Measurements from ENCODE around the gene UCKL1.

UCKL1 gene

GRCh38 chr20:64001607-64002011, 45.4 kb upstream of the UCKL1 start:
- 0 out of 2 replicates have a peak, but pooled peaks cover 4% of the 10 kb centered on the region for H3F3A ChIP-seq (ENCODE audit: insufficient read depth)
- no peak for TF ChIP-seq CTCF (IDR thresholded peaks at IDR 0.05; ENCODE audit: insufficient read depth, low read length, poor library complexity, severe bottlenecking)
- TF ChIP-seq EZH2phosphoT487 (conservative IDR thresholded peaks at IDR 0.05; ENCODE audit: low read length): no peak
- 0 out of 2 replicates have a peak, but pooled peaks cover 9% of the 10 kb centered on the region for H3K36me3 ChIP-seq (ENCODE audit: low read length)
- H2AFZ ChIP-seq (ENCODE audit: low read depth, low read length, severe bottlenecking): no peak overlapping the region
- H3K9ac ChIP-seq (ENCODE audit: low read length): no peak overlapping the region
- no peak overlapping the region for H3K27ac ChIP-seq (ENCODE audit: low read depth, low read length)
- H3K9me2 ChIP-seq (replicated peaks; ENCODE audit: insufficient read depth, low read length): no peaks in the 10 kb centered on the region
- H4K20me1 ChIP-seq (ENCODE audit: low read depth, low read length): no peaks in the 10 kb centered on the region
- no peaks in the 10 kb centered on the region for H3K9me3 ChIP-seq (ENCODE audit: insufficient read depth, low read length)
- no peaks in the 10 kb centered on the region for H3K27me3 ChIP-seq (ENCODE audit: low read length)
- no peak overlapping the region for H3K4me2 ChIP-seq (ENCODE audit: low read depth, low read length, poor library complexity, severe bottlenecking)
- H3K79me2 ChIP-seq (ENCODE audit: insufficient read depth, low read length): no peaks in the 10 kb centered on the region
- H3K4me3 ChIP-seq (ENCODE audit: insufficient read depth, low read length, poor library complexity, severe bottlenecking): no peak overlapping the region

- no peaks in the 10 kb centered on the region for H3K79me2 ChIP-seq (ENCODE audit: insufficient read depth, low read length)
- TF ChIP-seq CTCF (IDR thresholded peaks at IDR 0.05; ENCODE audit: insufficient read depth, low read length, poor library complexity, severe bottlenecking): no peak
- TF ChIP-seq EZH2phosphoT487 (conservative IDR thresholded peaks at IDR 0.05; ENCODE audit: low read length): no peak
- no peak overlapping the region for H3K4me2 ChIP-seq (ENCODE audit: low read depth, low read length, poor library complexity, severe bottlenecking)
- no peak overlapping the region for H3K9ac ChIP-seq (ENCODE audit: low read length)
- no peaks in the 10 kb centered on the region for H3K9me2 ChIP-seq (replicated peaks; ENCODE audit: insufficient read depth, low read length)
- no peak overlapping the region for H3K27ac ChIP-seq (ENCODE audit: low read depth, low read length)
- H2AFZ ChIP-seq (ENCODE audit: low read depth, low read length, severe bottlenecking): no peak overlapping the region
- H4K20me1 ChIP-seq (ENCODE audit: low read depth, low read length): no peaks in the 10 kb centered on the region
- no peaks in the 10 kb centered on the region for H3K9me3 ChIP-seq (ENCODE audit: insufficient read depth, low read length)
- H3F3A ChIP-seq (ENCODE audit: insufficient read depth): 0 out of 2 replicates have a peak, but pooled peaks cover 4% of the 10 kb centered on the region
- H3K36me3 ChIP-seq (ENCODE audit: low read length): 0 out of 2 replicates have a peak, but pooled peaks cover 9% of the 10 kb centered on the region
- no peak overlapping the region for H3K4me3 ChIP-seq (ENCODE audit: insufficient read depth, low read length, poor library complexity, severe bottlenecking)
- H3K27me3 ChIP-seq (ENCODE audit: low read length): no peaks in the 10 kb centered on the region
These were observed 44.7 kb upstream of the UCKL1 start for GRCh38 chr20:64000906-64001305.

- H3K4me3 ChIP-seq (ENCODE audit: insufficient read depth, low read length, poor library complexity, severe bottlenecking): no peak overlapping the region
- no peaks in the 10 kb centered on the region for H3K27me3 ChIP-seq (ENCODE audit: low read length)
- H3K9me2 ChIP-seq (replicated peaks; ENCODE audit: insufficient read depth, low read length): no peaks in the 10 kb centered on the region
- no peak overlapping the region for H3K4me2 ChIP-seq (ENCODE audit: low read depth, low read length, poor library complexity, severe bottlenecking)
- TF ChIP-seq CTCF (IDR thresholded peaks at IDR 0.05; ENCODE audit: insufficient read depth, low read length, poor library complexity, severe bottlenecking) (no peak), EZH2phosphoT487 (conservative IDR thresholded peaks at IDR 0.05; ENCODE audit: low read length) (no peak)
- no peak overlapping the region for H3K9ac ChIP-seq (ENCODE audit: low read length)
- peaks cover 18% of the 10 kb centered on the region for H3F3A ChIP-seq (ENCODE audit: insufficient read depth)
- H3K79me2 ChIP-seq (ENCODE audit: insufficient read depth, low read length): peaks cover 22% of the 10 kb centered on the region
- no peak overlapping the region for H3K27ac ChIP-seq (ENCODE audit: low read depth, low read length)
- H3K9me3 ChIP-seq (ENCODE audit: insufficient read depth, low read length): no peaks in the 10 kb centered on the region
- H2AFZ ChIP-seq (ENCODE audit: low read depth, low read length, severe bottlenecking): no peak overlapping the region
- peaks cover 7% of the 10 kb centered on the region; the same call in 1 of the 2 replicates for H3K36me3 ChIP-seq (ENCODE audit: low read length)
- no peaks in the 10 kb centered on the region for H4K20me1 ChIP-seq (ENCODE audit: low read depth, low read length)
These were observed 26.7 kb upstream of the UCKL1 start for GRCh38 chr20:63982937-63983336.
